Upper lobe of left lung (tissue), 6 donors: ENCODE data around the gene MRTFB. TPM values are rescaled to one million over a fixed set of nuclear protein-coding genes. Genes with fewer than 3 reads are reported as not detected.
A peak's percentile ranks its signal among the peaks of the same experiment; 100 is the strongest.
"Not testable (repeated sequence)": the region's sequence is repeated elsewhere in the genome, so short reads cannot be mapped to it uniquely, and the experiment has no call there.

Source experiments
- ATAC-seq, 2 donors: fragments of 200-7000 bp; cut with Tn5 transposase; one replicate each; pipeline ENCODE4 v1.9.1; 2022; ENCODE audit warnings: mild to moderate bottlenecking in 2 of 2, moderate library complexity in 2 of 2; ENCODE audit not compliant: low FRiP score in 2 of 2
- DNase-seq, 2 donors: peaks; one replicate each; pipeline ENCODE4 v3.0.0-alpha.2; 2019 to 2020
- H3K27ac ChIP-seq, 4 donors: fragments of 200-600 bp; sonication (generic); one replicate each; pipeline ENCODE4 v1.5.1; 2016 to 2019
- H3K27me3 ChIP-seq, 4 donors: fragments of 200-600 bp; sonication (generic); one replicate each; pipeline ENCODE4 v1.5.1; 2017 to 2019
- H3K36me3 ChIP-seq, 4 donors: fragments of 200-600 bp; sonication (generic); one replicate each; pipeline ENCODE4 v1.5.1; 2016 to 2019
- H3K4me1 ChIP-seq, 4 donors: fragments of 200-600 bp; sonication (generic); one replicate each; pipeline ENCODE4 v1.5.1; 2018 to 2019
- H3K4me3 ChIP-seq, 4 donors: fragments of 200-600 bp; sonication (generic); one replicate each; pipeline ENCODE4 v1.5.1; 2017 to 2019; ENCODE audit warnings: mild to moderate bottlenecking in 2 of 4, moderate library complexity in 1 of 4
- H3K9me3 ChIP-seq, 4 donors: fragments of 200-600 bp; sonication (generic); one replicate each; pipeline ENCODE4 v1.5.1; 2018 to 2019
- CTCF ChIP-seq, 6 experiments: fragments of 450-650 bp in 4 of 6; fragments of 200-600 bp in 2 of 6; sonication (generic) in 2 of 6; IDR thresholded peaks; one replicate each; pipeline ENCODE4 v1.5.1; 2016 to 2019; ENCODE audit warnings: antibody characterized with exemption in 6 of 6
- EP300 ChIP-seq, 4 donors: sonication (generic); formaldehyde crosslinking; IDR thresholded peaks; one replicate each; pipeline ENCODE4 v1.5.1; 2017; ENCODE audit warnings: antibody characterized with exemption in 4 of 4, control low read depth in 2 of 4
- POLR2A ChIP-seq, 4 donors: fragments of 450-650 bp; IDR thresholded peaks; one replicate each; pipeline ENCODE4 v1.5.1; 2016 to 2017; ENCODE audit warnings: antibody characterized with exemption in 4 of 4, mild to moderate bottlenecking in 2 of 4
- POLR2AphosphoS5 ChIP-seq, 2 donors: sonication (generic); formaldehyde crosslinking; IDR thresholded peaks; one replicate each; pipeline ENCODE4 v1.5.1; 2017; ENCODE audit warnings: antibody characterized with exemption in 2 of 2
- WGBS, 2 donors: methylation state at CpG; one replicate each; pipeline ENCODE4 v1.1.5; 2017 to 2018; 5-methylcytosine and 5-hydroxymethylcytosine counted together
- total RNA-seq, 6 donors: library from RNA; depleted of rRNA in 4 of 6; stranded (reverse); fragments of >200 nt in 4 of 6; gene quantifications; one replicate each; pipeline versions ENCODE4 v1.1.0 to v1.2.1, GENCODE V29; 2016 to 2021
- donor health status: DM: no; HTN: no; CAD: no; lungs with moderate emphysema.
- donor health status: DM: no; HTN: yes; CAD: no; lungs with severe emphysema.

Gene MRTFB
- total RNA-seq = 100 to 1,000 TPM in 1 of 6 donors, 10 to 100 TPM in 5; 46.9 to 100 (median 66.7) TPM

GRCh38 chr16:14070877-14071575, at the start of gene MRTFB:
MRTFB (plus strand) TSS chr16:14071319; CDS start chr16:14140607, 69,288 bp downstream.
- WGBS, 2 donors = 18% methylated on average over 7 of the region's 86 CpGs
- DNase-seq (peak; percentile 79 to 97), ATAC-seq (peak; percentile 85 to 95)
- no peaks in the 10 kb centered on the region for H3K27me3 ChIP-seq
- no peaks in the 10 kb centered on the region for H3K36me3 ChIP-seq
- peak in 2 of 4 donors; percentile 16 to 76 for TF ChIP-seq POLR2A (IDR thresholded peaks at IDR 0.05)
- peak in 2 of 6 experiments; percentile 26 to 29 for TF ChIP-seq CTCF (IDR thresholded peaks at IDR 0.05)
- peak in 1 of 2 donors; percentile 36 for TF ChIP-seq POLR2AphosphoS5 (IDR thresholded peaks at IDR 0.05)
- TF ChIP-seq EP300 (IDR thresholded peaks at IDR 0.05) = no peak
- H3K27ac ChIP-seq = peak within 1 kb of the TSS; percentile 85 to 95 (median 90)
- no peaks in the 10 kb centered on the region for H3K9me3 ChIP-seq
- H3K4me1 ChIP-seq = peaks cover 13 to 25% (median 15%) of the 10 kb centered on the region in 4 donors
- peak within 1 kb of the TSS; percentile 81 to 95 (median 85) for H3K4me3 ChIP-seq

- not testable (repeated sequence) for H3K27me3 ChIP-seq, ATAC-seq, DNase-seq, H3K4me3 ChIP-seq, H3K27ac ChIP-seq, H3K36me3 ChIP-seq, H3K9me3 ChIP-seq
- 82 to 100% methylated on average over 2 to 4 of the region's 4 CpGs for WGBS, 2 donors
- H3K4me1 ChIP-seq = peaks cover 0 to 14% (median 0%) of the 10 kb centered on the region in 4 donors
These were observed 47.6 kb upstream of the MRTFB start for GRCh38 chr16:14023526-14023925.

GRCh38 chr16:14024283-14024682, 46.8 kb upstream of the MRTFB start:
- H3K27ac ChIP-seq = no peak overlapping the region
- TF ChIP-seq CTCF (IDR thresholded peaks at IDR 0.05) (no peak), POLR2A (IDR thresholded peaks at IDR 0.05) (no peak), POLR2AphosphoS5 (IDR thresholded peaks at IDR 0.05) (no peak), EP300 (IDR thresholded peaks at IDR 0.05) (no peak)
- H3K9me3 ChIP-seq = no peaks in the 10 kb centered on the region
- DNase-seq = no peak
- no peak overlapping the region for H3K4me3 ChIP-seq
- ATAC-seq = no peak
- H3K27me3 ChIP-seq = no peaks in the 10 kb centered on the region
- WGBS, 2 donors = 40 to 44% methylated on average over 1 to 2 of the region's 2 CpGs
- no peaks in the 10 kb centered on the region for H3K36me3 ChIP-seq
- peaks cover 0 to 14% (median 0%) of the 10 kb centered on the region in 4 donors for H3K4me1 ChIP-seq

GRCh38 chr16:14026572-14027285, 44.4 kb upstream of the MRTFB start:
- TF ChIP-seq EP300 (IDR thresholded peaks at IDR 0.05) = no peak
- no peak for TF ChIP-seq CTCF (IDR thresholded peaks at IDR 0.05)
- TF ChIP-seq POLR2A (IDR thresholded peaks at IDR 0.05) = no peak
- no peak for TF ChIP-seq POLR2AphosphoS5 (IDR thresholded peaks at IDR 0.05)
- DNase-seq (no peak), ATAC-seq (no peak)
- WGBS, 2 donors = 87 to 94% methylated on average over 3 of the region's 3 CpGs
- no peak overlapping the region for H3K4me3 ChIP-seq
- H3K27me3 ChIP-seq = no peaks in the 10 kb centered on the region
- H3K4me1 ChIP-seq = peaks cover 0 to 14% (median 0%) of the 10 kb centered on the region in 4 donors
- no peaks in the 10 kb centered on the region for H3K36me3 ChIP-seq
- H3K9me3 ChIP-seq = no peaks in the 10 kb centered on the region
- no peak overlapping the region for H3K27ac ChIP-seq

GRCh38 chr16:14028202-14028601, 42.9 kb upstream of the MRTFB start:
- Histone ChIP-seq H3K27ac (no peak overlapping the region), H3K27me3 (no peaks in the 10 kb centered on the region), H3K4me1 (peaks cover 0 to 14% (median 0%) of the 10 kb centered on the region in 4 donors), H3K9me3 (no peaks in the 10 kb centered on the region), H3K36me3 (no peaks in the 10 kb centered on the region), H3K4me3 (no peak overlapping the region)
- TF ChIP-seq CTCF (IDR thresholded peaks at IDR 0.05) (no peak), POLR2A (IDR thresholded peaks at IDR 0.05) (no peak), EP300 (IDR thresholded peaks at IDR 0.05) (no peak), POLR2AphosphoS5 (IDR thresholded peaks at IDR 0.05) (no peak)
- DNase-seq (no peak), ATAC-seq (no peak)
- 69 to 80% methylated on average over 3 of the region's 3 CpGs for WGBS, 2 donors
